HepG2 (cell line): ENCODE data around the gene NARF. TPM values are rescaled to one million over a fixed set of nuclear protein-coding genes. Genes with fewer than 3 reads are reported as not detected.

Experiments used
- ASH2L ChIP-seq: fragments of 300-600, 200-600 bp; sonication (generic); IDR thresholded peaks from 2 replicates; pipeline ENCODE4 v1.7.0; 2017; ENCODE audit warnings: low read depth, mild to moderate bottlenecking, moderate library complexity, mixed read lengths, low read length; ENCODE audit not compliant: insufficient read length
- CHCHD3 ChIP-seq: sonication (generic); formaldehyde crosslinking; IDR thresholded peaks from 2 replicates; pipeline ENCODE4 v1.8.0; 2022; ENCODE audit warnings: mild to moderate bottlenecking, missing genetic modification reagents, moderate library complexity
- GABPB1 ChIP-seq: IDR thresholded peaks from 2 replicates; pipeline ENCODE4 v1.6.1; 2016; ENCODE audit warnings: mild to moderate bottlenecking, missing genetic modification reagents, moderate library complexity, missing compliant biosample characterization
- SALL1 ChIP-seq: sonication (generic); formaldehyde crosslinking; IDR thresholded peaks from 2 replicates; pipeline ENCODE4 v1.8.0; 2022; ENCODE audit warnings: mild to moderate bottlenecking, missing genetic modification reagents
- TCF7L2 ChIP-seq: IDR thresholded peaks from 2 replicates; pipeline ENCODE4 v1.6.1; 2011; ENCODE audit warnings: mild to moderate bottlenecking, low read depth, low read length, moderate library complexity
- TGIF2 ChIP-seq: IDR thresholded peaks from 2 replicates; pipeline ENCODE4 v1.6.1; 2016; ENCODE audit warnings: control low read depth, missing compliant biosample characterization
- TMF1 ChIP-seq: sonication (generic); formaldehyde crosslinking; IDR thresholded peaks from 2 replicates; pipeline ENCODE4 v1.8.1; 2022; ENCODE audit warnings: low read depth, missing genetic modification reagents
- ZEB1 ChIP-seq: IDR thresholded peaks from 2 replicates; pipeline ENCODE4 v1.6.1; 2012; ENCODE audit warnings: mild to moderate bottlenecking, low read depth, inconsistent platforms; ENCODE audit not compliant: insufficient replicate concordance
- ZNF343 ChIP-seq: sonication (generic); formaldehyde crosslinking; IDR thresholded peaks from 2 replicates; pipeline ENCODE4 v1.4.0; 2020; ENCODE audit warnings: mild to moderate bottlenecking, missing genetic modification reagents
- ZNF598 ChIP-seq: sonication (generic); formaldehyde crosslinking; IDR thresholded peaks from 2 replicates; pipeline ENCODE4 v1.5.1; 2020; ENCODE audit warnings: mild to moderate bottlenecking, missing genetic modification reagents, borderline replicate concordance
- ZNF660 ChIP-seq: sonication (generic); formaldehyde crosslinking; IDR thresholded peaks from 2 replicates; pipeline ENCODE4 v1.5.1; 2020; ENCODE audit warnings: mild to moderate bottlenecking, low read depth, missing genetic modification reagents, borderline replicate concordance
- polyA plus RNA-seq, 8 experiments: library from polyadenylated mRNA; depleted of rRNA in 3 of 8; stranded (reverse) in 7 of 8; unstranded in 1 of 8; fragments of >200 nt; fragmentation: Illumina TruSeq in 4 of 8; extraction: Trizol in 4 of 8; gene quantifications; 2 replicates each; pipeline versions ENCODE4 v1.2.1 to v1.2.3, GENCODE V29; 2011 to 2016; ENCODE audit warnings: low read depth in 4 of 8, missing spikeins in 1 of 8, mixed read lengths in 1 of 8; ENCODE audit not compliant: insufficient read depth in 1 of 8
- total RNA-seq, 5 experiments: library from RNA; depleted of rRNA; stranded (reverse); fragments of >200 nt; fragmentation: Illumina TruSeq; extraction: Trizol; gene quantifications; 2 replicates each; pipeline ENCODE4 v1.2.3, GENCODE V29; 2016; ENCODE audit warnings: low read depth in 1 of 5
- TF ChIP-seq, protein P1 (sequence below): sonication (generic); formaldehyde crosslinking; IDR thresholded peaks from 2 replicates; pipeline ENCODE4 v1.5.0; 2020; ENCODE audit warnings: mild to moderate bottlenecking, missing genetic modification reagents
- TF ChIP-seq, protein P2 (sequence below): sonication (generic); formaldehyde crosslinking; IDR thresholded peaks from 2 replicates; pipeline ENCODE4 v1.5.0; 2020; ENCODE audit warnings: mild to moderate bottlenecking, missing genetic modification reagents, borderline replicate concordance
- TF ChIP-seq, protein P3 (sequence below): sonication (generic); formaldehyde crosslinking; IDR thresholded peaks from 2 replicates; pipeline ENCODE4 v1.5.1; 2020; ENCODE audit warnings: mild to moderate bottlenecking, missing genetic modification reagents, moderate library complexity

The NARF gene
- total and polyA plus RNA-seq, 2 of the 13 experiments (the other 11 are each of a cell fraction or from before 2014, with no cell fraction given), result 61.1 to 144 TPM

DNA sequence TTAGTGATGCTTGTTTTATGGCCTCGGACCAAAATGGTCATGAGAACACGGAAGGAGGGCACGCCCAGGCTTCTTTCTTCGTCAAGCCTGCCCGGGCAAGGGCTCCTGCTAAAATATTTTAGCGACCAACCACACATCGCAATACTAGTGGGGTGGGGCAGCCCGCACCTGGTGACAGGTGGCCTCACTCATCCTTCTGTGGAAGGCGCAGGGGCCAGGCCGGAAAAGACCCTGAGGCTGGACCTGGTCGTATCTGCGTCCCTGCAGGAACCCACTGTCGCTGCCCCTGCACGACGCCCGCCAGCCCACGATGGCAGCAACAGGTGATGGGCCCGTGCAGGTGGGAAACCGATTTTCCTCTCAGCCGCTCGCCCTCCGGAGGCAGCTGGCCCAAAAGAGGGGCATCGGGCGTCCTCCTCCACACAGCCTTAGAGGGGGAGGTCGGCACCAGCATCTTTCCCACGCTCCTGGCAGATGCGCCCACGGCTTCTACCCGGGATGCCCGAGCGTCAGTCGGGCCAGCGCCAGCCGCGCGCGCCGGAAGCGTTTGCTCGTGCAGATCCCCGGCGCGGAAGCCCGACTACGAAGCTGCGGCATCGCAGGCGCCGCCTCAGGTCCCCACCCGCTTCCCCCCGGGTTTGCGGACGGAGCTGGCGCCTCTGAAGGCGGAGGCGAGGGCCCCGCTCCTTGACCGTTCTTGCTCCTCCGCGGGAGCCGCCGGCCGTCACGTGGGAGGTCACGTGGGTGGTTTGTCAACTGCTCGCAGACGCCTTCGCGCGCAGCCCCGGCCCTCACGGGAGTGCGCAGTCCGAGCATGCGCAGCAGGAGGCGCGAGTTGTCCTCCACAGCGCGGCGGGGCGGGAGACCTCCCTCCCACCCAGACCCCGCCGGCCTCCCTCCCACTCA, 38.2 kb downstream of the NARF start (continued):
- TF ChIP-seq, protein P1, sequence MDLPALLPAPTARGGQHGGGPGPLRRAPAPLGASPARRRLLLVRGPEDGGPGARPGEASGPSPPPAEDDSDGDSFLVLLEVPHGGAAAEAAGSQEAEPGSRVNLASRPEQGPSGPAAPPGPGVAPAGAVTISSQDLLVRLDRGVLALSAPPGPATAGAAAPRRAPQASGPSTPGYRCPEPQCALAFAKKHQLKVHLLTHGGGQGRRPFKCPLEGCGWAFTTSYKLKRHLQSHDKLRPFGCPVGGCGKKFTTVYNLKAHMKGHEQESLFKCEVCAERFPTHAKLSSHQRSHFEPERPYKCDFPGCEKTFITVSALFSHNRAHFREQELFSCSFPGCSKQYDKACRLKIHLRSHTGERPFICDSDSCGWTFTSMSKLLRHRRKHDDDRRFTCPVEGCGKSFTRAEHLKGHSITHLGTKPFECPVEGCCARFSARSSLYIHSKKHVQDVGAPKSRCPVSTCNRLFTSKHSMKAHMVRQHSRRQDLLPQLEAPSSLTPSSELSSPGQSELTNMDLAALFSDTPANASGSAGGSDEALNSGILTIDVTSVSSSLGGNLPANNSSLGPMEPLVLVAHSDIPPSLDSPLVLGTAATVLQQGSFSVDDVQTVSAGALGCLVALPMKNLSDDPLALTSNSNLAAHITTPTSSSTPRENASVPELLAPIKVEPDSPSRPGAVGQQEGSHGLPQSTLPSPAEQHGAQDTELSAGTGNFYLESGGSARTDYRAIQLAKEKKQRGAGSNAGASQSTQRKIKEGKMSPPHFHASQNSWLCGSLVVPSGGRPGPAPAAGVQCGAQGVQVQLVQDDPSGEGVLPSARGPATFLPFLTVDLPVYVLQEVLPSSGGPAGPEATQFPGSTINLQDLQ (CRISPR knock-in tag), result no peak
- TF ChIP-seq ASH2L (no peak), TGIF2 (CRISPR knock-in tag) (no peak), ZEB1 (peak; percentile 31), CHCHD3 (CRISPR knock-in tag) (no peak), TCF7L2 (no peak), GABPB1 (CRISPR knock-in tag) (peak; percentile 29; the same call in 1 of the 2 replicates), ZNF660 (CRISPR knock-in tag) (no peak), TMF1 (no peak), ZNF598 (CRISPR knock-in tag) (0 out of 2 replicates have a peak, but pooled peaks have one; percentile 9), ZNF343 (no peak), SALL1 (CRISPR knock-in tag) (no peak)
- TF ChIP-seq, protein P2, sequence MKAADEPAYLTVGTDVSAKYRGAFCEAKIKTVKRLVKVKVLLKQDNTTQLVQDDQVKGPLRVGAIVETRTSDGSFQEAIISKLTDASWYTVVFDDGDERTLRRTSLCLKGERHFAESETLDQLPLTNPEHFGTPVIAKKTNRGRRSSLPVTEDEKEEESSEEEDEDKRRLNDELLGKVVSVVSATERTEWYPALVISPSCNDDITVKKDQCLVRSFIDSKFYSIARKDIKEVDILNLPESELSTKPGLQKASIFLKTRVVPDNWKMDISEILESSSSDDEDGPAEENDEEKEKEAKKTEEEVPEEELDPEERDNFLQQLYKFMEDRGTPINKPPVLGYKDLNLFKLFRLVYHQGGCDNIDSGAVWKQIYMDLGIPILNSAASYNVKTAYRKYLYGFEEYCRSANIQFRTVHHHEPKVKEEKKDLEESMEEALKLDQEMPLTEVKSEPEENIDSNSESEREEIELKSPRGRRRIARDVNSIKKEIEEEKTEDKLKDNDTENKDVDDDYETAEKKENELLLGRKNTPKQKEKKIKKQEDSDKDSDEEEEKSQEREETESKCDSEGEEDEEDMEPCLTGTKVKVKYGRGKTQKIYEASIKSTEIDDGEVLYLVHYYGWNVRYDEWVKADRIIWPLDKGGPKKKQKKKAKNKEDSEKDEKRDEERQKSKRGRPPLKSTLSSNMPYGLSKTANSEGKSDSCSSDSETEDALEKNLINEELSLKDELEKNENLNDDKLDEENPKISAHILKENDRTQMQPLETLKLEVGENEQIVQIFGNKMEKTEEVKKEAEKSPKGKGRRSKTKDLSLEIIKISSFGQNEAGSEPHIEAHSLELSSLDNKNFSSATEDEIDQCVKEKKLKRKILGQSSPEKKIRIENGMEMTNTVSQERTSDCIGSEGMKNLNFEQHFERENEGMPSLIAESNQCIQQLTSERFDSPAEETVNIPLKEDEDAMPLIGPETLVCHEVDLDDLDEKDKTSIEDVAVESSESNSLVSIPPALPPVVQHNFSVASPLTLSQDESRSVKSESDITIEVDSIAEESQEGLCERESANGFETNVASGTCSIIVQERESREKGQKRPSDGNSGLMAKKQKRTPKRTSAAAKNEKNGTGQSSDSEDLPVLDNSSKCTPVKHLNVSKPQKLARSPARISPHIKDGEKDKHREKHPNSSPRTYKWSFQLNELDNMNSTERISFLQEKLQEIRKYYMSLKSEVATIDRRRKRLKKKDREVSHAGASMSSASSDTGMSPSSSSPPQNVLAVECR (CRISPR knock-in tag), result 0 out of 2 replicates have a peak, but pooled peaks have one; percentile 19
- TF ChIP-seq, protein P3, sequence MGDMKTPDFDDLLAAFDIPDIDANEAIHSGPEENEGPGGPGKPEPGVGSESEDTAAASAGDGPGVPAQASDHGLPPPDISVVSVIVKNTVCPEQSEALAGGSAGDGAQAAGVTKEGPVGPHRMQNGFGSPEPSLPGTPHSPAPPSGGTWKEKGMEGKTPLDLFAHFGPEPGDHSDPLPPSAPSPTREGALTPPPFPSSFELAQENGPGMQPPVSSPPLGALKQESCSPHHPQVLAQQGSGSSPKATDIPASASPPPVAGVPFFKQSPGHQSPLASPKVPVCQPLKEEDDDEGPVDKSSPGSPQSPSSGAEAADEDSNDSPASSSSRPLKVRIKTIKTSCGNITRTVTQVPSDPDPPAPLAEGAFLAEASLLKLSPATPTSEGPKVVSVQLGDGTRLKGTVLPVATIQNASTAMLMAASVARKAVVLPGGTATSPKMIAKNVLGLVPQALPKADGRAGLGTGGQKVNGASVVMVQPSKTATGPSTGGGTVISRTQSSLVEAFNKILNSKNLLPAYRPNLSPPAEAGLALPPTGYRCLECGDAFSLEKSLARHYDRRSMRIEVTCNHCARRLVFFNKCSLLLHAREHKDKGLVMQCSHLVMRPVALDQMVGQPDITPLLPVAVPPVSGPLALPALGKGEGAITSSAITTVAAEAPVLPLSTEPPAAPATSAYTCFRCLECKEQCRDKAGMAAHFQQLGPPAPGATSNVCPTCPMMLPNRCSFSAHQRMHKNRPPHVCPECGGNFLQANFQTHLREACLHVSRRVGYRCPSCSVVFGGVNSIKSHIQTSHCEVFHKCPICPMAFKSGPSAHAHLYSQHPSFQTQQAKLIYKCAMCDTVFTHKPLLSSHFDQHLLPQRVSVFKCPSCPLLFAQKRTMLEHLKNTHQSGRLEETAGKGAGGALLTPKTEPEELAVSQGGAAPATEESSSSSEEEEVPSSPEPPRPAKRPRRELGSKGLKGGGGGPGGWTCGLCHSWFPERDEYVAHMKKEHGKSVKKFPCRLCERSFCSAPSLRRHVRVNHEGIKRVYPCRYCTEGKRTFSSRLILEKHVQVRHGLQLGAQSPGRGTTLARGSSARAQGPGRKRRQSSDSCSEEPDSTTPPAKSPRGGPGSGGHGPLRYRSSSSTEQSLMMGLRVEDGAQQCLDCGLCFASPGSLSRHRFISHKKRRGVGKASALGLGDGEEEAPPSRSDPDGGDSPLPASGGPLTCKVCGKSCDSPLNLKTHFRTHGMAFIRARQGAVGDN (CRISPR knock-in tag), result peak; percentile 68
